Cerebellar nuclear complex (tissue), 1 donor: ENCODE data around the gene GDF10.

ENCODE experiments used
- DNase-seq, 2 experiments: peaks; one replicate each; lab custom pipeline; 2025; lab: John Stamatoyannopoulos, UW

Gene GDF10

DNA sequence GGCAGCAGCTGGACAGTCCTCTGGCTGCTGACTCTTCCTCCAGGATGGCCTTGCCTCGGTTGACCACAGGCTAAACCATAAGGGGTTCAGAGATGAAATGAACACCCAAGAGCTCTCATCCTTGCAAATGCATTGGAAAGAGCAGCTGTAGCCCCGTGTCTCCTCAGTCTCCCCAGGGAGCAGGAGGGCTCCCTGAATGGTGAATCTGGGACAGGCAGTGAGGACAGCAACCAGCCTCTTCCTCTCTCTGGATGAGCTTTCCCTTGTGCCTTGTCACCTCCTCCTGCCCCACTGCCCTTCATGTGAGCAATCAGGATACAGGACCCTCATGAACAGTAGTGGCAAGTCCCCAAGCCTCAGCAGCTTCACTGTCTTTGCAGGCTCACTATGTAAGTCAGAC is 23.9 kb upstream of the GDF10 start:
- no peak for DNase-seq

DNA sequence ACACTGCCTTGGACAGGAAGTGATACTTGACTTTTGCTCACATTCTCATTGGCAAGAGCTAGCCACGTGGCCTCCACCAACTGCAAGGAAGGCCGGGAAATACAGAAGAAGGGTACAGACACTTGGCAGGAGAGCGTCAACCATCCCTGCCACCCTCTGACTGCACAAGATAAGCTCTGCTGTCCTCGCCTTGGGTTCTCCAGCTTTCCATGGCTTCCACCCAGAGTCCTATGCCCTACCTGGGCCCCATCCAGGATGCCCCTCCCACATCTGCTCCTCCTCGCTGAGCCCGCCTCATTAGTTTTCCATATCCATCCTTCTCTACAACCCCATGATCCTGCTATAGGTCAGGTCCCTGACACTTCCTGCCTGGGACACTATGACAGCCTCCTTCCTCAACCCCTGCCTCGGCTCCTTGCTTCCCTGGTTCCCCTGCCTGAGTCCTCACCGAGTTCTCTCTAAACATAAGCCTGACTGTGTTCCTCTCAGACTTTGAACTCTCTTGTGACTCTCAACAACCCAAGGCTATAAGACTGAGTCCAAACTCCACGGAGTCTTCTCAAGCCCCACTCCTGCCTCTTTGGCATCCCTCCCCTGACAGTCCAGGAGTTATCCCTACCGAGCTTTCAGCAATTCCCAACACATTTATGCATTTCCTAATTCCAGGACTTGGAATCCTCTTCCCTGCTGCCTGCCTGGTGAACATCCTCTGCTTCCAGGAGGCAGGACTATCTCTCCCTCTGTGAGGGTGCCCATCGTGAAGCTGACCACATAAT is 23.2 kb upstream of the GDF10 start:
- DNase-seq: no peak

DNA sequence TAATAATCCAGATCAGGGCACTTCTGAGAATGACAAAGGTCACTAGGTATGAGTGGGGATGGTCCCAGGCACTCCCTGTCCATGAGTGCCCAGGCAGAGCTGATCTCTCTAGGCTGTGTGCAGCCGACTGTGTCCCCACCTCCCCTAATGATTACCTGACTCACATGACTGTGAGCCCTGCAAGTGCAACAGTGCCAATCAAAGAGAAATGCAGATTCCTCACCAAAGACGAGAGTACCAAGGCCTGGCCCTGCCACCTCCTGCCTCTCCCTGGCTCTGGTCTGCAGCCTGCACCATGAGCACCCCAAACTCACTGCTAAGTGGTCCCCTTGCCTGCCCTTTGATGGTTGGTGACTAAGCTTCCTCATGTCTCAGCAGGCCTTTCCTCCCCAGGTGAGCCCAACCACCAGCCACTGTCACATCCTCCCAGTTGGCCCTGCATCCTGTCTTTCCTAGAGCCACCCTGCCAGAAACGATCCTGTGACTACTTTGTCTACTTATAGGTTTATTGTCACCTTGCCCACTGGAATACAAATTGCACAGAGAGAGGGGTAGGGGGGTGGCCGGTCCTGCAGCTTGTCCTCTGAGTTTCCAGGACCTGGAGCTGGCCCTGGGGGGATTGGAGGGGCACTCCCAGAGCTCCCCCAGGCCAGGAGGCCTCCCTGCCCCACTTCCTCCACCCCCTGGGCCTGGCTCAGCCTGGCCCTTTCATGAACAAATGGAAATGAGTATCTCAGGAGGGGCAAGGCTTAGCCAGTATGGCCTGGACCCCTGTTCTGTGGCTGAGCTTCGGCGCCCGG is 22.4 kb upstream of the GDF10 start:
- DNase-seq: no peak

DNA sequence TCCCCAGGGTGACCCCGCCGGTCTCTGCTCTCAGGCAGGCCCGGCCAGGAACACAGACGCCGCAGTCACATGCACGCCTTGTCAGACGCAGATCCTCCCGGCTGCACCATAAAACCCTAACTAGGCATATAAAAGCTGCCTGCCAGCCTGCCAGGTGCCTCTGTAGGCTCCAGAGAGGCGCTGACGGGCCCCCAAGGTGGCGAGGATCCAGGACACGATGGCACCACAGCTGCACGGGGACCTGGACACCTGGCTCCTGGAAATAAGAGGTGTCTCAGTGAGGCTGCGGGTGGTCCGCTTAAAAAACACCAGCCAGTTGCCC is 21.9 kb upstream of the GDF10 start:
- DNase-seq: no peak

DNA sequence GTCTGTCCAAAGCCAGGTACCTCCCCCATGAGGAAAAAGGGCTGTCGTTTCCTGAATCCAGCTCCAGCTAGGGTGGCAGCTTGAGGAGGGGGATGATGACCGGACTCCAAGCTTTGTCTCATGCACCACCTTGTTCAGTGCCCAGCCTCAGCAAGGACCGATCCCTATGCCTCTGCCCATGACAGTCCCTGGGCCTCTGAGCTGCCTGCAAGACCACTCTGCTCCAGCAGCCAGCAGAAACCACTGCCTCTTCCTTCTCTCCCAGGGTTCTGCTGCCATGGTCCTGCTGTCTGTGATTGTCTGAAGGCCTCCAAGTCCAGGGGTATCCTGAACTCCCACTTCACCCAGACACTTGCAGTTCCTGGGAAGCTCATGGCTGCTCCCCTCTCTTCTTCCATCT is 21.3 kb upstream of the GDF10 start:
- DNase-seq: no peak

DNA sequence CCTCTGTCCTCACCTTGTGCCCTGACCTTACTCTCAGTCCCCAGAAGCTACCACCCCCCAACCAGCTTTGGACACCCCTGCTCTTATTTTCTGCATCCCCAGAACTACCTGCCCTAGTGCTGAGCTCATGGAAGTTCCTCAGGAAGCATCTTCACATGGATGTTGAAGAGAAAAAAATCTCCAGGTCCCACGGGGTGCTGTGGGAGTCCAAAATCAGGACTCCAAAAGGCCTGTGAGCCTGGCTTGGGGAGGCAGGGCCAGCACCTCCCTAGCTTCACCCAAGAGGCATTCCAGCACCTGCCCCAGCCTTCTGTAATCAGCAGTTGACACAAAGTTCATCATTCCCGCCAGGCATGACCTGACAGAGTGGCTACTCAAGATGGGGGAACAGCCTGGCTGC is 20.7 kb upstream of the GDF10 start:
- no peak for DNase-seq

DNA sequence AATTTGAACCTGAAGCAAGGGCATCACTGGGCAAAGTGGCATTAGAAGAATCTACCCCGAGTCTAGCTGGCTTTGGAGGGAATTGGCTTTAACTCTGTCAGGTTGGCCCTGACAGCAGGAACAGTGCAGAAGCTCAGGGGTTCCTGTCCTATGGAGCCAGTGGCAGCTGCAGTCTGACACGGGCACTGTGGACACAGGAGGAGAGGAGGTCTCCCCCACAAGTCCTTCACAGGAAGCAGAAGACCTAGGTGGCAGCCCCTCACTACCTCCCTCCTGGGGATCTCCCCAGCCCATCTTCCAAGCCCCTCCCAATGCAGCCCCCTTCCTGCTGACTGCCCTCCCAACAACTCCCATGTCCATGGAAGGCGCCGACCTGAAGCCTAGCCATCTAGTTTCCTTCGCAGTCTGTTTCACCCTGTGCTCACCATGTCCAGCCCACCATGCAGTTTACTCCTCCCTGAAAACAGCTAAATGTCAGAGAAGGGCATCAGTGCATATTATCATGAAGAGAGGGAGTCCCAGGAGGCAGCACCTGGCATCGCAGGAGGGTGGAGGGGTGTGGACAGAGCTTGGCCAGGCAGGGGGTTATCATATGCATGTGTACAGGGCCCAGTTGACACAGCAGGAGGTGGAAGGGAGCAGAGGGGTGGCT is 17.9 kb upstream of the GDF10 start:
- DNase-seq: no peak

DNA sequence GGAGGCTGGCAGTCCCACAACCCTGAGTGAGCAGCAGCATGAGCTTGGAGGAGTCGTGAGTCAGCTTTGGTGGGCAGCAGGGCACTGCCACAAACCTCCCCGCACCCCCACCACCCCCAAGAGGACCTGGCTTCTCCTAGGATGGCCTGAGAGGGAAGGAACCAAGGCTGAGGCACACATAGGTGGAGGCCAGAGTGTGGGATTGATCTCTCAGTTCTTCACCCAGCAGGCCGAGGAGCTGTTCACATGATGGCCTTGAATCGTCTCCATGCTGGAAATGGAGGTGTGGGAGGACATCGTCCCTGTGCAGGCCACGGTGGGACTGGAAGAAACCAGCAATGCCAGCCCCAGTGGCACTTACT is 17.4 kb upstream of the GDF10 start:
- DNase-seq: no peak

DNA sequence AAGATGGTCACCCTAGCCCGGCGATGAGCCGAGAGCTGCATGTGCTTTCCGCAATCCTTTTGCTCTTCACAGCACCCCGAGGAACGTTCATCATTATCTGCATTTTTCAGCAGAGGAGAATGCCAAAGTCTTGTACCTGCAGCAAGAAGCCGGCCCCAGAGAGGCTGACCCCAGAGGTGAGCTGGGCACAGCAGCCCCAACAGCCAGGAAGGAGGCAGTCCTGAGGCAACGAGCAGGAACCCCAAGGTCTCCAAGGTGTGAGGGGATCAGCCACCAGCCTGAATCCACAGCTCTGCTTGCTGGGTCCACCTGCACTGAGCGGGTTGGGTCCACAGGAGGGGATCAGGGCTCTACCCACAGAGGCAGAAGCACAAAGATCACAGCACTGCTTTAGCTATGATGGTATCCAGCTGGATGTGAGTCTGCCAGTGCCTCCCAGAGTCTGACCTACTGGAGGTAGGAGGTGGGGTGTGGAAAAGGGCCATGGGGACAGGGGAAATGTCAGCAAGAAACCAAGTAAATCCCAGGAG is 16.8 kb upstream of the GDF10 start:
- no peak for DNase-seq

DNA sequence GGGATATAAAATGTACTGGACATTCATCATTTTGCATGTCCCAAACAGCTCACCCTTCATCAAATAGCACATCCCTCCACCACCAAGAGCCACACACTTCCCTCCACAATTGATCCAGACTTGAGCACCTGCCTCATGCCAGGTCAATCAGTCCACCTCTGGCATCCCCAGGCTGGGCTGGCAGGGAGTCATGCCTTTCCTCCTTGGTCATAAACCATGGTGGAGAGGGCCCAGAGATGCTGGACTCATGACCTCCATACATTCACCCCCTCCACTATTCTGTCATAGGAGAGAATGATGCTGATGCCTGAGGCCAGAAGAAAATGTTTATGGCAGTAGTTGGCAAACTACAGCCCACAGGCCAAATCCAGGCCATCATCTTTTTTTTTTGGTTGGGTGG is 16.1 kb upstream of the GDF10 start:
- DNase-seq: no peak

DNA sequence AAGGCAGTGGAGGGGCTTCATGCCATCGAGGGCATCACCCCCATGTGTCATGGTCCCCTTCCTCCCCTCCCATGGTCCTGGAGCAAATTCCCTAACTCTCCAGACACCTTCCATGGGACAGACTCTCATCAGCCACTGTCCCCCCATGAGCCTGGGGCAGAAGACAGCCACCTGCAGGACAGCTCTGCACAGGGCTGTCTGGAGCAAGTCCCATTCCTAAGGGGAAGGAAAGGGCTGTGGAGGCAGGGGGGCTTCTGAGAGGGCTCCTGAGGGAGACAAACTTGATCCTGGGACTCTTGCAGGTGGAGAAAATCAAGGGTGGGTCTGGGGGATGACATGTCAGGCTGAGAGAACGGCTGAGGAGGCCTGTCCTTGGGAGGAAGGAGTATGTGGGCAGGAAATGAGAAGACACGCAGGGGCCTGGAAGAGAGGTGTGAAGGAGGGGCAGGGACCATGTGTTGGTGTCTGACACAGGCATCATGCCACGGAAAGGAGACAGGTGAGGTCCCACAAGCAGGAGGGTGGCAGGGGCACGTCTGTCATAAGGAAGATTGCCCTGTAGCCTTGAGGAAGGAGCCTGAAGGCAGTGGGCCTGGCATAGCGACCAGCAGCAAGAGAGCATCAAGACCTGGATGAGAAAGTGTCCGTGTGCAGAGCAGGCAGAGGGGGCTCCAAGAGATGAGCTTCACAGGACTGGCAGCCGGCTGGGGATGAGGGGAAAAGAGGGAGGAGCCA is 14.4 kb upstream of the GDF10 start:
- DNase-seq: no peak

DNA sequence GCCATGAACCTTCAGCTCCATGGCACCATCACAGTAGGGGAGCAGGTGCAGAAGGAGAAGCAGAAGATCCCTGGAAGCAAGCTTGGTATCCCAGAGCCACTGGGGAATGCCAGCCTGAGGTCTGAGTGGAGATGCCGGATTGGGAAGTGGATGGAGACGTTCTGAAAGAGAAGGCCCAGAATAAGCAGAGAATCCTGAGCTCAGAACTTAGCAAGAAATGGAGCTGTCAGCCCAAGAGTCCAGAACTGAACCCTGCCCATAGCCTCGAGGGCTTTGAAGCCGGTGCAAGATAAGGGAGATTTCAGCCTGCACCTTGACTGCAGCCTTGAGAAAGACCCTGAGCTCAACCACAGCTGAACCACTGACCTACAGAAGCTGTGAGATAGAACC is 13.9 kb upstream of the GDF10 start:
- DNase-seq: no peak

DNA sequence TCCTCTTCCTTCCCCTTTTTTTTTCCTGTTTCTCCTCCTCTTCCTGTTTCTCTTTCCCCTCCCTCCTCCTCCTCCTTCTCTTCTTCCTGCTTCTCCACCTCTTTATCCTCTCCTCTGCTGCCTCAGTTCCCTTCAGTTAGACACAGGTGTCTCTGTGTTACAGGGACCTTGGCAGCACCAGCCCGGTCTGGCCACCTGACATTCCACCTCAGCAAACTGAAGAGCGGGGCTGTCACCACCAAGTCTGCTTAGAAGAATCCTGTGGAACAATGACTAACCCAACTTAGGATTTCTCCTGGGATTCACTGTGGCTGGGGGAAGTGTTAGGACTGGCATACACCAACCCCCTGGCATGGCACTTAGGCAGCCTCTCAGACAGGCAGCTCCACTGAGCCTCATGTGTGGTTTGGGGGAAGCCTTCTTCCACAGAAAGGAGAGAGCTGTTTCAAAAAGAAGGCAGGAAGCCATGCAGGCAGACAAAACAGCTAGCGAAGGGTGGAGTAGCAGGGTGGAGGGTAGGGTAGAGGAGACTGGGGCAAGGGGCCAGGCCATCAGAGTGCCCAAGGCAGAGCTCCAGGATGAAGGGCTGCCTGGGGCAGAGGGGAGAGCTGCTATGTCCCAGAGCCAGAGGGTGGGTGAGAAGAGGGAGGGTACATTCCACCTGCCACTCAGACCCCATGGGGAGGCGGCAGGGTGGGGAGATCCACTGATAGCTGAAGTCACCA is 13.2 kb upstream of the GDF10 start:
- DNase-seq: no peak

DNA sequence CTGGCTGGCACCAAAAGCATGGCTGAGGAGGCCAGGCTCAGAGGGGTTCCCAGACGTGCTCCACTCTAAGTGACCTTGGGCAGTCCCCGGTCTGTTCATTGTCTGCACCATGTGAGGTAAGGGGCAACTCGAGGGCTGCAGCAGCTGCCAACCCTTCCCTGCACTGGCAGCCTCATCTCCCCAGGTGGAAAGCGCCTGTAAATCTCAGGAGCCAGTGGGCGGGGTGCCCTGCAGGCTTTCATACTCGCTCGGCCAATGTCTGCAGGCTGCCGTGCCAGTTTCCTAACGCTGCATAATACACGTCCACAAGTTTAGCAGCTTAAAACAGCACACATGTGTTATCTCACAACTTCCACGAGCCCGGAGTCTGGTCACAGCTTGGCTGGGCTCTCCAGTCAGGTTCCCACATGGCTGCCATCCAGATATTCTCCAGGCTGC is 12.6 kb upstream of the GDF10 start:
- DNase-seq: no peak

DNA sequence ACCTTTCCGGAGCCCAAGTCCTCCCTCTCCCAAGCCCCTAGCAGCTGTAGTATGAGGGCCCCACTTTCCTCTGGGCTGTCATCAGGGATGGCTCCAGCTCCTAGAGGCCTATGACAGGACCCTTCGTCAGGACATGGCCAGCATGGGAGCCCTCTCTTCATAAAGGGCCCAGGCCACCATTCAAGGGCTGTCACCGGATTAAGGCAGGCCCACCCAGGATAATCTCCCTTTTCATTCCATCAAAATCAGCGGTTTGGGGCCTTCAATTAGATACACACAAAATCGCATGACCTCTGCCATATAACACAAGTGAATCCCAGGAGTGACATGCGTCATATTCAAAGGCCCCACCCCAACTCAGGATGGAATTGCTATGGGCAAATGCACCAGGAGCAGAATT is 12.2 kb upstream of the GDF10 start:
- DNase-seq: no peak

DNA sequence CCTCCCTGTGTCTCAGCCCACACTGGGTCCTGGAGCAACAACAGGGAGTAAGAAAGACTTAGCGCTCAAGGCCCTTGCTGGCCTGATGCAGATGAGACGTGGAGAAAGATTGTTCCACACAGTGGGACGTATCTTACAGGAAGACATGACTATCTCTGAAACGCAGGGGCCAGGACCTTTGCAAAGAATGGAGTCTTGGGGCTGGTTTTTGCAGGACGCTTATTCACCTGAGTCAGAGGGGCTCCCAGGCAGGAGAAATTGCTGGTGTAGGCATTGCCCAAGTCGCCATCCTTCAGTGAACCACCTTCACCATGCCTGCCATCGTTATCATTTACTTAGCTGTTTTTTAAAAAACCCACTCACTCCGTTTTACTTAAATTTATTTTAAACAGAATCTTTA is 11.8 kb upstream of the GDF10 start:
- no peak for DNase-seq

DNA sequence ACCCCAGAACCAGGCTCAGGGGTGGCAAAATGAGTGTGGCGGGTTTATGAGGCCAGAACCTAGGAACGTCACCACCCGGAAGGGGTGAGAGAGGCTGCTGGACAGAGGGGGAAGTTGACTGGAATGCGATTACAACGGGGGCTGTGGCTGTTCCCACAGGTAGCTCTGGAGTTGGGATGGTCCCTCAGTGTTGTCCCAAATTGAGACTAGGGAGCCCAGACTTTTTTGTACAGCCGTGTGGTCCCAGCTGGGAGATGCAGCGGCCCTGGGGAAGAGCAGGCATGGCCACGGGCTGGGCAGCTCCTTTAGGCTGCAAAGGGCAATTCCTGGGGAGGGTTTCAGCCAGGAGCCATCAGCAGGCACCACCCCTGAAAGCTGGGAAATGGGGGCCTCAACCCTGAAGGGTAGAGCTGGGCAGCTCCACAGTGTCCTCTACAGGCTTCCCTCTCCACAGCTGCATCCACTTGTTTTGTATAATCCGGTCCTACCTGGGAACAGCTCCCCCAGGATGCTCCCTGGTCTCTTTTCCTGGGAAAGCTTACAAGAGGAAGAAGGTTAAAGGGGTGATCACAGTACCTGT is 11.0 kb upstream of the GDF10 start:
- DNase-seq: no peak

DNA sequence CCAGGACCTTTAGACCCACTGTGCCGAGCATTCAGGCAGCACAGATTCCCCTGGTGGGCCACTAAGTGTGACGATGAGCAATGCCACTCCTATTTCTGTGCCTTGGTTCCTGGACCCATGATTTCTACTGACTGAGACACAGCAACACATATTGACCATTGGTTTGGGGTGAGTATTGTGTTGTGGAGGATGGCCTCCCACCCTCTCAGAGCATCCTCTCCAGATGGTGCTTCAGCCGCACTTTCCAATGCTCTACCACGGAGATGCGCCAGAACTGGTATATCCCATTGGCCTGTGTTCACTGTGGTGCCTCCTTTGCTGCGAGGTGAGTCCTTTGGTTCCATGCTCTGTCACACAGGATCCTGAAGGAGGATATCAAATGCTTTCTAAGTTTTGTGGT is 10.1 kb upstream of the GDF10 start:
- no peak for DNase-seq

DNA sequence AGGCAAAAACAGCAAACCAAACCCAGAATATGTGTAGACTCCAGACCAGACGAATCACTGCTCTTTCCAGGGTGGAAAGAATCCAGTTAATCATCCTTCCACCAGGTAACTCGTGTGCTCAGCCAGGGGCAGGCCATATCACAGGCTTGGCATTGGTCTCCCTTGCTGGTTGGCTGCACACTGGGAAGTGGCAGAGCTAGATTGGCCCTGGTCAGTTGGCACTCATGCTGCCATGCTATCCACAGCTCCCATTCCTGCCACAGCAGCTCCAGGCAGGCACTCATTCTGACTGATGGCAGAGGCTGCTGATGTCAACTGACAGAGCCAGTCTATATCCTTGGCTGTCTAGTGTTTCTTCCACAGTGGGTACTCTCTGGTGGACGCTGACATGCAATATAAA is 9.7 kb upstream of the GDF10 start:
- DNase-seq: no peak

DNA sequence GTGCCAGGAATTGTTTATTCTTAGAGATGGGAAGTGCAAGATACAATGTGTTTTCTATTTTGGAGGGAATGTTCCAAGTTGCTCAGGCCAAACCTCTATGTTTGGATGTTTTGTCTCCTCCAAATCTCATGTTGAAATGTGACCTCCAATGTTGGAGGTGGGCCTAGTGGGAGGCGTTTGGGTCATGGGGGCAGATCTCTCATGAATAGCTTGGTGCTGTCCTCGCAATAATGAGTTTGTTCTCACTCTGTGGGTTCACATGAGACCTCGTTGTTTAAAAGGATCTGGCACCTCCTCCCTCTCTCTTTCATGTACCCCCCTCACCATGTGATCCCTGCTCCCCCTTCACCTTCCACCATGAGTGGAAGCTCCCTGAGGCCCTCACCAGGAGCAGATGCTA is 8.3 kb upstream of the GDF10 start:
- DNase-seq: no peak

DNA sequence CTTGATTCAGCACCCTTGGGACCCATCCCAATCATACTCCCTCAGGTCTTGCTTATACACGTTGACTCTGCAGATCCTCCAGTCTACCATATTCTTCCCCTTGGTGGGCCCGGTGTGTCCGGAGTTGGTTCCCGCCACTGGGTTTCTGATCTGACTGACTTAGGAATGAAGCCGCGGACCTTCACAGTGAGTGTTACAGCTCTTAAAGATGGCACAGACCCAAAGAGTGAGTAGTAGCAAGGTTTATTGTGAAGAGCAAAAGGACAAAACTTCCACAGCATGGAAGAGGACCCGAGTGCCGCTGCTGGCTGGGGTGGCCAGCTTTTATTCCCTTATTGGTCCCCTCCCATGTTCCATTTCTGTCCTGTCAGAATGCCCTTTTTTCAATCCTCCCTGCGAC is 5.9 kb upstream of the GDF10 start:
- DNase-seq: no peak
